Astrocyte (in vitro differentiated cells and primary cell): ENCODE results near the gene ERI2. TPM values are rescaled to one million over a fixed set of nuclear protein-coding genes. Genes with fewer than 3 reads are reported as not detected.

Source experiments
- DNase-seq: peaks from one replicate; pipeline ENCODE4 v3.0.0-alpha.2; 2010; ENCODE audit warnings: low read depth
- FAIRE-seq: peaks from 2 replicates; lab custom pipeline; 2011; peaks lifted over from hg19 to GRCh38; lab: Jason Lieb, UNC
- H2AFZ ChIP-seq: 2 replicates; pipeline ENCODE4 v1.6.0; 2012; ENCODE audit warnings: low read depth, low read length, inconsistent platforms
- H3K27ac ChIP-seq: 2 replicates; pipeline ENCODE4 v1.5.1; 2011; ENCODE audit warnings: low read depth, low read length, inconsistent platforms
- H3K27me3 ChIP-seq: 2 replicates; pipeline ENCODE4 v1.6.0; 2011; ENCODE audit warnings: low read length, inconsistent platforms; ENCODE audit not compliant: insufficient read depth
- H3K36me3 ChIP-seq: 2 replicates; pipeline ENCODE4 v1.5.1; 2011; ENCODE audit warnings: low read length, inconsistent platforms; ENCODE audit not compliant: insufficient read depth
- H3K4me1 ChIP-seq: 2 replicates; pipeline ENCODE4 v1.5.1; 2011; ENCODE audit warnings: low read length, inconsistent platforms; ENCODE audit not compliant: insufficient read depth
- H3K4me2 ChIP-seq: 2 replicates; pipeline ENCODE4 v1.6.0; 2012; ENCODE audit warnings: low read length, inconsistent platforms
- H3K4me3 ChIP-seq: 2 replicates; pipeline ENCODE4 v1.5.1; 2011; ENCODE audit warnings: low read depth, mild to moderate bottlenecking, low read length, inconsistent platforms; ENCODE audit not compliant: insufficient read depth
- H3K79me2 ChIP-seq: 2 replicates; pipeline ENCODE4 v1.6.0; 2012; ENCODE audit warnings: mild to moderate bottlenecking, low read length, inconsistent platforms; ENCODE audit not compliant: insufficient read depth
- H3K9ac ChIP-seq: 2 replicates; pipeline ENCODE4 v1.6.0; 2012; ENCODE audit warnings: mild to moderate bottlenecking, low read length, inconsistent platforms
- H3K9me3 ChIP-seq: 2 replicates; pipeline ENCODE4 v1.5.1; 2012; ENCODE audit warnings: low read depth, mild to moderate bottlenecking, low read length, inconsistent platforms; ENCODE audit not compliant: insufficient read depth
- H4K20me1 ChIP-seq: 2 replicates; pipeline ENCODE4 v1.6.0; 2012; ENCODE audit warnings: low read length, inconsistent platforms; ENCODE audit not compliant: insufficient read depth
- H3K27ac Mint-ChIP-seq: one replicate; pipeline ENCODE4 v1.8.0; 2021; ENCODE audit warnings: mild to moderate bottlenecking, mixed read lengths; ENCODE audit not compliant: unreplicated experiment
- H3K27me3 Mint-ChIP-seq: one replicate; pipeline ENCODE4 v1.8.0; 2021; ENCODE audit warnings: low read depth, mixed read lengths; ENCODE audit not compliant: unreplicated experiment
- H3K36me3 Mint-ChIP-seq: one replicate; pipeline ENCODE4 v1.8.0; 2021; ENCODE audit warnings: low read depth, mixed read lengths; ENCODE audit not compliant: unreplicated experiment
- H3K4me1 Mint-ChIP-seq: one replicate; pipeline ENCODE4 v1.8.0; 2021; ENCODE audit warnings: low read depth, mixed read lengths; ENCODE audit not compliant: unreplicated experiment
- H3K4me3 Mint-ChIP-seq: one replicate; pipeline ENCODE4 v1.8.0; 2021; ENCODE audit warnings: mild to moderate bottlenecking, moderate library complexity, mixed read lengths; ENCODE audit not compliant: unreplicated experiment
- H3K9me3 Mint-ChIP-seq: one replicate; pipeline ENCODE4 v1.8.0; 2021; ENCODE audit warnings: mild to moderate bottlenecking, mixed read lengths; ENCODE audit not compliant: unreplicated experiment
- EZH2 ChIP-seq: IDR thresholded peaks from 2 replicates; pipeline ENCODE4 v1.6.1; 2012; ENCODE audit warnings: mild to moderate bottlenecking, low read length, inconsistent platforms; ENCODE audit not compliant: insufficient read depth
- total RNA-seq: library from RNA; stranded (reverse); gene quantifications from 2 replicates; pipeline ENCODE4 v1.2.1, GENCODE V29; 2021
- TF ChIP-seq, protein P1 (sequence below): IDR thresholded peaks from 2 replicates; pipeline ENCODE4 v1.5.1; 2011; ENCODE audit warnings: low read depth, mild to moderate bottlenecking, inconsistent platforms, low read length, moderate library complexity; ENCODE audit not compliant: insufficient read depth

ERI2 gene
- total RNA-seq, 1 donor from 2014 or later: 12.9 TPM

GRCh38 chr16:20749474-20749873 is 56.8 kb downstream of the ERI2 start:
- H3K27me3 ChIP-seq: peaks cover 2% of the 10 kb centered on the region
- H4K20me1 ChIP-seq: no peaks in the 10 kb centered on the region
- no peaks in the 10 kb centered on the region for H3K4me1 ChIP-seq
- no peaks in the 10 kb centered on the region for H3K36me3 Mint-ChIP-seq
- no peaks in the 10 kb centered on the region for H3K4me1 Mint-ChIP-seq
- no peak overlapping the region for H3K4me2 ChIP-seq
- no peaks in the 10 kb centered on the region for H3K79me2 ChIP-seq
- no peak overlapping the region for H3K4me3 Mint-ChIP-seq
- H3K9ac ChIP-seq: no peak overlapping the region
- no peak overlapping the region for H2AFZ ChIP-seq
- H3K9me3 Mint-ChIP-seq: peaks cover 3% of the 10 kb centered on the region
- H3K27me3 Mint-ChIP-seq: peaks cover 4% of the 10 kb centered on the region
- H3K27ac ChIP-seq: no peak overlapping the region
- DNase-seq (no peak), FAIRE-seq (no peak)
- no peak for TF ChIP-seq EZH2
- TF ChIP-seq, protein P1, sequence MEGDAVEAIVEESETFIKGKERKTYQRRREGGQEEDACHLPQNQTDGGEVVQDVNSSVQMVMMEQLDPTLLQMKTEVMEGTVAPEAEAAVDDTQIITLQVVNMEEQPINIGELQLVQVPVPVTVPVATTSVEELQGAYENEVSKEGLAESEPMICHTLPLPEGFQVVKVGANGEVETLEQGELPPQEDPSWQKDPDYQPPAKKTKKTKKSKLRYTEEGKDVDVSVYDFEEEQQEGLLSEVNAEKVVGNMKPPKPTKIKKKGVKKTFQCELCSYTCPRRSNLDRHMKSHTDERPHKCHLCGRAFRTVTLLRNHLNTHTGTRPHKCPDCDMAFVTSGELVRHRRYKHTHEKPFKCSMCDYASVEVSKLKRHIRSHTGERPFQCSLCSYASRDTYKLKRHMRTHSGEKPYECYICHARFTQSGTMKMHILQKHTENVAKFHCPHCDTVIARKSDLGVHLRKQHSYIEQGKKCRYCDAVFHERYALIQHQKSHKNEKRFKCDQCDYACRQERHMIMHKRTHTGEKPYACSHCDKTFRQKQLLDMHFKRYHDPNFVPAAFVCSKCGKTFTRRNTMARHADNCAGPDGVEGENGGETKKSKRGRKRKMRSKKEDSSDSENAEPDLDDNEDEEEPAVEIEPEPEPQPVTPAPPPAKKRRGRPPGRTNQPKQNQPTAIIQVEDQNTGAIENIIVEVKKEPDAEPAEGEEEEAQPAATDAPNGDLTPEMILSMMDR: no peak
- no peaks in the 10 kb centered on the region for H3K9me3 ChIP-seq
- H3K36me3 ChIP-seq: no peaks in the 10 kb centered on the region
- H3K27ac Mint-ChIP-seq: no peak overlapping the region
- no peak overlapping the region for H3K4me3 ChIP-seq

DNA sequence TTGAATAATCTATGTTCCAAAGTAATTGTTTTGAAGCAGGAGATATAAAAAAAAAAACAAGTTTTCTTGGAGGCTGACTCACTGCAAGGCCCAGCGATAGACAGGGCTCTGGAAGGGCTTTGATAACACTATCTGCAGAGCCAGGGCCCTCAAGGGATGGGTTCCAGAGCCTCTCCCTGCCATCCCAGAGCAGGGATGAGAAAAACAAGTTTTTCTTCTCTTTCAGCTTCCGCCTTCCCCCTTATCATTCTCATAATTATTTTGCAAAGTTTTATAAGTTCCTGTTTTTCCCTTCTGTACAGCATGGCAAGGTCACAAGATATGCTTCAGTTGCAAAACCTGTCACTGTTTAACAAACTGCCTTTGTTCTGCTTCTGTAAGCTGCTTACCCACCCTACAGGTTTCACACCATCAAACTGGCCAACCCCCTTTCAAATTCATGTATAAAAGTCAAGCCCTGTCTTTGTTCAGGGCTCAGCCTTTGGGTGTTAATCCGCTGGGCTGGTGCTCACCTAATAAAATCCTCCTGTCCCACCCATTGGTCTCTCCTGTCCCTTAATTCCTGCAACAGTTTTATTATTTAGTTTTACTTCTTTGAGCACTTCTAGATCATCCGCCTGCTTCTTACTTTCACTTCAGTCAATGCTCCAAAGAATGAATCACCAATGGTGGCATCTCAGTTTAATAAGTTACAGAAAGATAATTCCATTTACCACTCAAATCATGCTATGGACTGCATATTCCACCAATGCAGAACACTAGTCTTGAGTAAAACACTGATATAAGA is 59.0 kb downstream of the ERI2 start:
- Histone ChIP-seq H3K4me2 (no peak overlapping the region), H4K20me1 (no peaks in the 10 kb centered on the region), H3K4me3 (no peak overlapping the region), H3K36me3 (no peaks in the 10 kb centered on the region), H3K9ac (no peak overlapping the region), H2AFZ (no peak overlapping the region), H3K27ac (no peak overlapping the region), H3K4me1 (no peaks in the 10 kb centered on the region), H3K79me2 (no peaks in the 10 kb centered on the region), H3K27me3 (no peaks in the 10 kb centered on the region), H3K9me3 (no peaks in the 10 kb centered on the region)
- no peak for TF ChIP-seq EZH2
- TF ChIP-seq, protein P1: no peak
- DNase-seq: no peak
- Mint-ChIP-seq H3K27ac (no peak overlapping the region), H3K4me1 (no peaks in the 10 kb centered on the region), H3K9me3 (peaks cover 3% of the 10 kb centered on the region), H3K36me3 (no peaks in the 10 kb centered on the region), H3K27me3 (no peaks in the 10 kb centered on the region), H3K4me3 (no peak overlapping the region)
- FAIRE-seq: no peak

DNA sequence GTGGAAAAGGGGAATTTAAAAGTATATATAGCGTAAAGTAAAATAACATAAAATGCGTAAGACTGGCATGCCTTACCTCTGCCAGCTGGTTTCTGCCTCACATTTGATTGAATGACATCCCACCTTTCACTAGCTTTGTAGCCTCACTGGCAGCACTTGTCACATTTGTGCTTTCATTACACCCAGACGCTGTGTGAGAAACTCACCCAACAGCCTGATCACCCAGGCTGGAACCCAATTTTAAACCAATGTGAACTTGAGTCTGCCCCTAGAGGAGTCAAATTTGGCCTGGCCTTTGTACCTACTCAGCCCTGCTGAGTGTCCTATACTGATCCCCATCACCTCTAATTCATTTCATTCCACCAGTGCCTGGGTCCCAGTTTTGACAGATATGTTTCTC is 59.8 kb downstream of the ERI2 start:
- no peaks in the 10 kb centered on the region for H3K4me1 Mint-ChIP-seq
- H3K4me3 Mint-ChIP-seq: no peak overlapping the region
- Histone ChIP-seq H3K27me3 (no peaks in the 10 kb centered on the region), H3K79me2 (no peaks in the 10 kb centered on the region), H3K4me2 (no peak overlapping the region), H3K36me3 (no peaks in the 10 kb centered on the region), H3K27ac (no peak overlapping the region), H3K4me1 (no peaks in the 10 kb centered on the region), H3K4me3 (no peak overlapping the region), H2AFZ (no peak overlapping the region), H4K20me1 (no peaks in the 10 kb centered on the region), H3K9ac (no peak overlapping the region), H3K9me3 (no peaks in the 10 kb centered on the region)
- no peak for TF ChIP-seq EZH2
- TF ChIP-seq, protein P1: no peak
- peaks cover 3% of the 10 kb centered on the region for H3K9me3 Mint-ChIP-seq
- no peak for DNase-seq
- no peak for FAIRE-seq
- H3K36me3 Mint-ChIP-seq: no peaks in the 10 kb centered on the region
- no peaks in the 10 kb centered on the region for H3K27me3 Mint-ChIP-seq
- no peak overlapping the region for H3K27ac Mint-ChIP-seq
